HepG2 (cell line): ENCODE results near the gene POLR3GL. TPM values are rescaled to one million over a fixed set of nuclear protein-coding genes. Genes with fewer than 3 reads are reported as not detected.

Experiments used
- BATF2 ChIP-seq: sonication (generic); formaldehyde crosslinking; IDR thresholded peaks from 2 replicates; pipeline ENCODE4 v1.8.0; 2022; ENCODE audit warnings: mild to moderate bottlenecking, missing genetic modification reagents, moderate library complexity
- BHLHE40 ChIP-seq: IDR thresholded peaks from 2 replicates; pipeline ENCODE4 v1.6.1; 2011; ENCODE audit warnings: low read length, improper control_type of control experiment
- CENPT ChIP-seq: sonication (generic); formaldehyde crosslinking; IDR thresholded peaks from 2 replicates; pipeline ENCODE4 v1.8.0; 2022; ENCODE audit warnings: low read depth, mild to moderate bottlenecking, moderate library complexity, missing genetic modification reagents
- DNMT1 ChIP-seq: sonication (generic); formaldehyde crosslinking; IDR thresholded peaks from 2 replicates; pipeline ENCODE4 v1.5.1; 2020; ENCODE audit warnings: mild to moderate bottlenecking, missing genetic modification reagents
- FOXA3 ChIP-seq: IDR thresholded peaks from 2 replicates; pipeline ENCODE4 v1.6.1; 2016; ENCODE audit warnings: missing genetic modification reagents, missing compliant biosample characterization
- FOXJ3 ChIP-seq: sonication (generic); formaldehyde crosslinking; IDR thresholded peaks from 2 replicates; pipeline ENCODE4 v1.4.0; 2020; ENCODE audit warnings: missing genetic modification reagents, mild to moderate bottlenecking, borderline replicate concordance
- ISX ChIP-seq: sonication (generic); formaldehyde crosslinking; conservative IDR thresholded peaks from 2 replicates; pipeline ENCODE4 v1.5.0; 2020; ENCODE audit warnings: missing genetic modification reagents
- MTERF4 ChIP-seq: sonication (generic); formaldehyde crosslinking; IDR thresholded peaks from 2 replicates; pipeline ENCODE4 v1.8.0; 2023; ENCODE audit warnings: mild to moderate bottlenecking, missing genetic modification reagents
- NR2C2 ChIP-seq: sonication (generic); formaldehyde crosslinking; IDR thresholded peaks from 2 replicates; pipeline ENCODE4 v1.4.0; 2020; ENCODE audit warnings: missing genetic modification reagents, mild to moderate bottlenecking, moderate library complexity, borderline replicate concordance
- SRSF1 ChIP-seq: fragments of 200-400 bp; formaldehyde crosslinking; optimal IDR thresholded peaks from 2 replicates; pipeline ENCODE3; 2017; ENCODE audit warnings: mild to moderate bottlenecking, low read depth, low read length, moderate library complexity
- ZNF124 ChIP-seq: sonication (generic); formaldehyde crosslinking; IDR thresholded peaks from 2 replicates; pipeline ENCODE4 v1.4.0; 2020; ENCODE audit warnings: missing genetic modification reagents
- ZNF143 ChIP-seq: sonication (generic); formaldehyde crosslinking; IDR thresholded peaks from 2 replicates; pipeline ENCODE4 v1.4.0; 2020; ENCODE audit warnings: missing genetic modification reagents
- ZNF160 ChIP-seq: sonication (generic); formaldehyde crosslinking; IDR thresholded peaks from 2 replicates; pipeline ENCODE4 v1.8.0; 2022; ENCODE audit warnings: mild to moderate bottlenecking, inconsistent platforms, missing genetic modification reagents
- ZNF253 ChIP-seq: sonication (generic); formaldehyde crosslinking; IDR thresholded peaks from 2 replicates; pipeline ENCODE4 v1.8.0; 2022; ENCODE audit warnings: mild to moderate bottlenecking, missing genetic modification reagents, borderline replicate concordance
- ZNF264 ChIP-seq: sonication (generic); formaldehyde crosslinking; IDR thresholded peaks from 2 replicates; pipeline ENCODE4 v1.4.0; 2020; ENCODE audit warnings: missing genetic modification reagents
- ZNF280B ChIP-seq: sonication (generic); formaldehyde crosslinking; IDR thresholded peaks from 2 replicates; pipeline ENCODE4 v1.5.0; 2020; ENCODE audit warnings: missing genetic modification reagents, mild to moderate bottlenecking, borderline replicate concordance
- ZNF280D ChIP-seq: sonication (generic); formaldehyde crosslinking; IDR thresholded peaks from 2 replicates; pipeline ENCODE4 v1.5.1; 2020; ENCODE audit warnings: mild to moderate bottlenecking, missing genetic modification reagents
- ZNF326 ChIP-seq: sonication (generic); formaldehyde crosslinking; IDR thresholded peaks from 2 replicates; pipeline ENCODE4 v1.4.0; 2020; ENCODE audit warnings: missing genetic modification reagents, borderline replicate concordance
- ZNF572 ChIP-seq: sonication (generic); formaldehyde crosslinking; IDR thresholded peaks from 2 replicates; pipeline ENCODE4 v1.5.1; 2020; ENCODE audit warnings: mild to moderate bottlenecking, missing genetic modification reagents
- ZNF766 ChIP-seq: sonication (generic); formaldehyde crosslinking; IDR thresholded peaks from 2 replicates; pipeline ENCODE4 v1.5.0; 2020; ENCODE audit warnings: missing genetic modification reagents, borderline replicate concordance
- ZNF781 ChIP-seq: sonication (generic); formaldehyde crosslinking; IDR thresholded peaks from 2 replicates; pipeline ENCODE4 v1.5.1; 2020; ENCODE audit warnings: borderline replicate concordance, mild to moderate bottlenecking, missing genetic modification reagents; ENCODE audit errors: not compliant biosample characterization
- ZNF850 ChIP-seq: sonication (generic); formaldehyde crosslinking; conservative IDR thresholded peaks from 2 replicates; pipeline ENCODE4 v1.9.0; 2021; ENCODE audit warnings: mild to moderate bottlenecking, missing genetic modification reagents
- ZSCAN22 ChIP-seq: sonication (generic); formaldehyde crosslinking; IDR thresholded peaks from 2 replicates; pipeline ENCODE4 v1.4.0; 2020; ENCODE audit warnings: mild to moderate bottlenecking, missing genetic modification reagents
- polyA plus RNA-seq, 8 experiments: library from polyadenylated mRNA; depleted of rRNA in 3 of 8; stranded (reverse) in 7 of 8; unstranded in 1 of 8; fragments of >200 nt; fragmentation: Illumina TruSeq in 4 of 8; extraction: Trizol in 4 of 8; gene quantifications; 2 replicates each; pipeline versions ENCODE4 v1.2.1 to v1.2.3, GENCODE V29; 2011 to 2016; ENCODE audit warnings: low read depth in 4 of 8, missing spikeins in 1 of 8, mixed read lengths in 1 of 8; ENCODE audit not compliant: insufficient read depth in 1 of 8
- total RNA-seq, 5 experiments: library from RNA; depleted of rRNA; stranded (reverse); fragments of >200 nt; fragmentation: Illumina TruSeq; extraction: Trizol; gene quantifications; 2 replicates each; pipeline ENCODE4 v1.2.3, GENCODE V29; 2016; ENCODE audit warnings: low read depth in 1 of 5

POLR3GL gene
- total and polyA plus RNA-seq, 2 of the 13 experiments (the other 11 are each of a cell fraction or from before 2014, with no cell fraction given): 11.5 to 12.4 TPM

GRCh38 chr1:145918992-145919939, 45.2 kb upstream of the POLR3GL start (continued):
- TF ChIP-seq ZNF850 (CRISPR knock-in tag): no peak
- no peak for TF ChIP-seq ZNF264
- TF ChIP-seq ZNF160 (CRISPR knock-in tag): no peak
- no peak for TF ChIP-seq ISX (CRISPR knock-in tag)
- TF ChIP-seq ZNF781 (CRISPR knock-in tag): peak; percentile 33
- TF ChIP-seq ZNF280D (CRISPR knock-in tag): 0 out of 2 replicates have a peak, but pooled peaks have one; percentile 36
- TF ChIP-seq DNMT1: peak; percentile 59; the same call in 1 of the 2 replicates
- 0 out of 2 replicates have a peak, but pooled peaks have one; percentile 58 for TF ChIP-seq ZNF572
- no peak for TF ChIP-seq NR2C2
- no peak for TF ChIP-seq ZNF766
- TF ChIP-seq ZNF326 (CRISPR knock-in tag): no peak
- 0 out of 2 replicates have a peak, but pooled peaks have one; percentile 56 for TF ChIP-seq CENPT
- no peak for TF ChIP-seq ZNF253 (CRISPR knock-in tag)
- TF ChIP-seq FOXA3 (CRISPR knock-in tag): no peak
- no peak for TF ChIP-seq BHLHE40
- peak; percentile 47 for TF ChIP-seq SRSF1
- no peak for TF ChIP-seq BATF2 (CRISPR knock-in tag)
- peak; percentile 65; the same call in 1 of the 2 replicates for TF ChIP-seq ZNF280B (CRISPR knock-in tag)
- TF ChIP-seq ZSCAN22 (CRISPR knock-in tag): no peak
- TF ChIP-seq ZNF124 (CRISPR knock-in tag): no peak
- TF ChIP-seq FOXJ3 (CRISPR knock-in tag): no peak
- TF ChIP-seq MTERF4 (CRISPR knock-in tag): no peak; the same call in 1 of the 2 replicates
- no peak; the same call in 1 of the 2 replicates for TF ChIP-seq ZNF143 (CRISPR knock-in tag)
